ENCODE data around the gene AQR. TPM values are rescaled to one million over a fixed set of nuclear protein-coding genes. Genes with fewer than 3 reads are reported as not detected.
"Not testable (repeated sequence)": the region's sequence is repeated elsewhere in the genome, so short reads cannot be mapped to it uniquely, and the experiment has no call there.

AQR gene
- total RNA-seq, 5 donors from 2014 or later (not counting 1 experiment from before 2014, with no cell fraction given) = 35.3 to 48.6 (median 36.3) TPM

GRCh38 chr15:34973512-34973911, 4.0 kb upstream of the AQR start:
- peak overlapping the region; percentile 4 to 22 for H3K27ac Mint-ChIP-seq

GRCh38 chr15:34970098-34970643, 629 bp upstream of the AQR start:
- H3K36me3 Mint-ChIP-seq = peaks cover 14% of the 10 kb centered on the region
- H3K4me3 Mint-ChIP-seq = peak overlapping the region; percentile 99 to 100 (median 100)
- H3K9me3 ChIP-seq; DNase-seq; H3K36me3 ChIP-seq (ENCODE audit: control insufficient read depth in 2 of 2, extremely low read depth in 1 of 2, insufficient read depth in 1 of 2, low read length in 1 of 2); H3K27ac ChIP-seq (ENCODE audit: low read length); H3K27me3 Mint-ChIP-seq; H3K9me3 Mint-ChIP-seq; H3K27me3 ChIP-seq (replicated peaks in 1 of 2; ENCODE audit: control insufficient read depth in 2 of 2, extremely low read depth in 1 of 2, insufficient read depth in 2 of 2, low read length in 1 of 2): not testable (repeated sequence)
- Histone ChIP-seq H3K4me3 (ENCODE audit: control insufficient read depth in 1 of 2, extremely low read depth in 1 of 2, low read length in 1 of 2) (peak overlapping the region; percentile 94 to 97), H3K4me1 (ENCODE audit: control insufficient read depth in 1 of 2, extremely low read depth in 1 of 2, insufficient read depth in 2 of 2, low read length in 2 of 2) (peaks cover 9 to 27% of the 10 kb centered on the region in 2 experiments)
- WGBS (ENCODE audit: insufficient coverage) = 83% methylated on average over 4 of the region's 21 CpGs
- H3K4me1 Mint-ChIP-seq = peaks cover 41 to 49% (median 44%) of the 10 kb centered on the region in 3 donors
- H3K27ac Mint-ChIP-seq = peak overlapping the region in 1 of 2 donors; percentile 97
- POLR2A ChIA-PET = interaction anchor here (1.0 to 1.5 kb wide), 3 partner anchors 16 to 18 kb away, joined by 4 to 23 read pairs (median 6); partner anchors contain the start of gene ZNF770 (in 2 of the 2)
- CTCF ChIA-PET = interaction anchor here (1.0 to 2.3 kb wide), 6 partner anchors 13 to 24 kb away, joined by 3 to 65 read pairs (median 5); partner anchors contain the start of gene ZNF770 (in 1 of the 2)
- peak in 1 of 4 experiments; percentile 3 for ATAC-seq (replicated peaks in 1 of 4)

More at GRCh38 chr15:34973512-34973911, 4.0 kb upstream of the AQR start:
- Mint-ChIP-seq H3K27me3 (no peaks in the 10 kb centered on the region), H3K4me1 (peaks cover 15 to 16% (median 15%) of the 10 kb centered on the region in 3 donors), H3K4me3 (no peak overlapping the region), H3K9me3 (no peaks in the 10 kb centered on the region), H3K36me3 (peaks cover 4% of the 10 kb centered on the region)
- H3K4me3 ChIP-seq (ENCODE audit: control insufficient read depth in 1 of 2, extremely low read depth in 1 of 2, low read length in 1 of 2) = no peak overlapping the region
- H3K27me3 ChIP-seq (replicated peaks in 1 of 2; ENCODE audit: control insufficient read depth in 2 of 2, extremely low read depth in 1 of 2, insufficient read depth in 2 of 2, low read length in 1 of 2) = no peaks in the 10 kb centered on the region
- H3K27ac ChIP-seq (ENCODE audit: low read length) = no peak overlapping the region
- POLR2A ChIA-PET = no interaction called here
- 100% methylated on average over 1 of the region's 2 CpGs for WGBS (ENCODE audit: insufficient coverage)
- H3K9me3 ChIP-seq = no peaks in the 10 kb centered on the region
- DNase-seq (no peak), ATAC-seq (replicated peaks in 1 of 4) (no peak)
- H3K4me1 ChIP-seq (ENCODE audit: control insufficient read depth in 1 of 2, extremely low read depth in 1 of 2, insufficient read depth in 2 of 2, low read length in 2 of 2) = peaks cover 6 to 14% of the 10 kb centered on the region in 2 experiments
- no peaks in the 10 kb centered on the region for H3K36me3 ChIP-seq (ENCODE audit: control insufficient read depth in 2 of 2, extremely low read depth in 1 of 2, insufficient read depth in 1 of 2, low read length in 1 of 2)
- CTCF ChIA-PET = no interaction called here

GRCh38 chr15:34964277-34964676, 5.3 kb downstream of the AQR start:
- peak overlapping the region in 1 of 2 donors; percentile 3 for H3K27ac Mint-ChIP-seq
- CTCF ChIA-PET = no interaction called here

GRCh38 chr15:34953851-34954250, 15.7 kb downstream of the AQR start:
- H3K4me3 Mint-ChIP-seq = no peak overlapping the region
- ChIA-PET POLR2A (interaction anchor here in 1 of 2 donors (0.7 kb wide), 1 partner anchor 10 kb away, joined by 4 read pairs; no protein-coding TSS in a partner anchor), CTCF (interaction anchor here in 1 of 2 donors (0.6 kb wide), 1 partner anchor 14 kb away, joined by 4 read pairs; no protein-coding TSS in a partner anchor)
- DNase-seq (no peak), ATAC-seq (replicated peaks in 1 of 4) (no peak)
- no peaks in the 10 kb centered on the region for H3K27me3 Mint-ChIP-seq
- 94% methylated on average over 4 of the region's 8 CpGs for WGBS (ENCODE audit: insufficient coverage)
- no peaks in the 10 kb centered on the region for H3K4me1 ChIP-seq (ENCODE audit: control insufficient read depth in 1 of 2, extremely low read depth in 1 of 2, insufficient read depth in 2 of 2, low read length in 2 of 2)
- H3K27ac Mint-ChIP-seq = no peak overlapping the region
- H3K27me3 ChIP-seq (replicated peaks in 1 of 2; ENCODE audit: control insufficient read depth in 2 of 2, extremely low read depth in 1 of 2, insufficient read depth in 2 of 2, low read length in 1 of 2) = no peaks in the 10 kb centered on the region
- H3K9me3 ChIP-seq = no peaks in the 10 kb centered on the region
- H3K9me3 Mint-ChIP-seq = no peaks in the 10 kb centered on the region
- H3K4me1 Mint-ChIP-seq = peaks cover 4 to 14% (median 9%) of the 10 kb centered on the region in 3 donors
- H3K27ac ChIP-seq (ENCODE audit: low read length) = no peak overlapping the region
- peaks cover 4 to 28% of the 10 kb centered on the region in 2 donors for H3K36me3 ChIP-seq (ENCODE audit: control insufficient read depth in 2 of 2, extremely low read depth in 1 of 2, insufficient read depth in 1 of 2, low read length in 1 of 2)
- peaks cover 19% of the 10 kb centered on the region for H3K36me3 Mint-ChIP-seq
- H3K4me3 ChIP-seq (ENCODE audit: control insufficient read depth in 1 of 2, extremely low read depth in 1 of 2, low read length in 1 of 2) = no peak overlapping the region

More at GRCh38 chr15:34964277-34964676, 5.3 kb downstream of the AQR start:
- no peaks in the 10 kb centered on the region for H3K9me3 ChIP-seq
- peaks cover 6 to 40% of the 10 kb centered on the region in 2 donors for H3K36me3 ChIP-seq (ENCODE audit: control insufficient read depth in 2 of 2, extremely low read depth in 1 of 2, insufficient read depth in 1 of 2, low read length in 1 of 2)
- peaks cover 58 to 66% (median 63%) of the 10 kb centered on the region in 3 donors for H3K4me1 Mint-ChIP-seq
- ATAC-seq (replicated peaks in 1 of 4) (no peak), DNase-seq (no peak)
- no peaks in the 10 kb centered on the region for H3K9me3 Mint-ChIP-seq
- H3K36me3 Mint-ChIP-seq = peaks cover 31% of the 10 kb centered on the region
- no peak overlapping the region for H3K4me3 ChIP-seq (ENCODE audit: control insufficient read depth in 1 of 2, extremely low read depth in 1 of 2, low read length in 1 of 2)
- POLR2A ChIA-PET = no interaction called here
- no peaks in the 10 kb centered on the region for H3K27me3 Mint-ChIP-seq
- H3K4me1 ChIP-seq (ENCODE audit: control insufficient read depth in 1 of 2, extremely low read depth in 1 of 2, insufficient read depth in 2 of 2, low read length in 2 of 2) = peaks cover 9 to 22% of the 10 kb centered on the region in 2 experiments
- H3K4me3 Mint-ChIP-seq = no peak overlapping the region
- 86% methylated on average over 2 of the region's 2 CpGs for WGBS (ENCODE audit: insufficient coverage)
- H3K27me3 ChIP-seq (replicated peaks in 1 of 2; ENCODE audit: control insufficient read depth in 2 of 2, extremely low read depth in 1 of 2, insufficient read depth in 2 of 2, low read length in 1 of 2) = no peaks in the 10 kb centered on the region
- no peak overlapping the region for H3K27ac ChIP-seq (ENCODE audit: low read length)

GRCh38 chr15:34952481-34952880, 17.1 kb downstream of the AQR start:
- H3K4me1 Mint-ChIP-seq = peaks cover 4 to 12% (median 7%) of the 10 kb centered on the region in 3 donors
- H3K27me3 Mint-ChIP-seq = no peaks in the 10 kb centered on the region
- H3K36me3 Mint-ChIP-seq = peaks cover 28% of the 10 kb centered on the region
- ChIA-PET POLR2A (no interaction called here), CTCF (interaction anchor here in 1 of 2 donors (1.6 kb wide), 1 partner anchor 17 kb away, joined by 6 read pairs; the partner anchor contains the start of gene AQR)
- Histone ChIP-seq H3K4me1 (ENCODE audit: control insufficient read depth in 1 of 2, extremely low read depth in 1 of 2, insufficient read depth in 2 of 2, low read length in 2 of 2) (no peaks in the 10 kb centered on the region), H3K4me3 (ENCODE audit: control insufficient read depth in 1 of 2, extremely low read depth in 1 of 2, low read length in 1 of 2) (no peak overlapping the region), H3K27ac (ENCODE audit: low read length) (no peak overlapping the region), H3K27me3 (replicated peaks in 1 of 2; ENCODE audit: control insufficient read depth in 2 of 2, extremely low read depth in 1 of 2, insufficient read depth in 2 of 2, low read length in 1 of 2) (no peaks in the 10 kb centered on the region), H3K9me3 (no peaks in the 10 kb centered on the region), H3K36me3 (ENCODE audit: control insufficient read depth in 2 of 2, extremely low read depth in 1 of 2, insufficient read depth in 1 of 2, low read length in 1 of 2) (peaks cover 4 to 34% of the 10 kb centered on the region in 2 donors)
- DNase-seq = no peak
- no peaks in the 10 kb centered on the region for H3K9me3 Mint-ChIP-seq
- no peak overlapping the region for H3K27ac Mint-ChIP-seq
- ATAC-seq (replicated peaks in 1 of 4) = no peak
- H3K4me3 Mint-ChIP-seq = no peak overlapping the region

GRCh38 chr15:34951993-34952392, 17.5 kb downstream of the AQR start:
- Mint-ChIP-seq H3K27ac (no peak overlapping the region), H3K36me3 (peaks cover 29% of the 10 kb centered on the region), H3K27me3 (no peaks in the 10 kb centered on the region), H3K4me1 (peaks cover 4 to 12% (median 7%) of the 10 kb centered on the region in 3 donors), H3K9me3 (no peaks in the 10 kb centered on the region), H3K4me3 (no peak overlapping the region)
- POLR2A ChIA-PET = no interaction called here
- H3K36me3 ChIP-seq (ENCODE audit: control insufficient read depth in 2 of 2, extremely low read depth in 1 of 2, insufficient read depth in 1 of 2, low read length in 1 of 2) = peaks cover 4 to 35% of the 10 kb centered on the region in 2 donors
- H3K27ac ChIP-seq (ENCODE audit: low read length) = no peak overlapping the region
- no peaks in the 10 kb centered on the region for H3K27me3 ChIP-seq (replicated peaks in 1 of 2; ENCODE audit: control insufficient read depth in 2 of 2, extremely low read depth in 1 of 2, insufficient read depth in 2 of 2, low read length in 1 of 2)
- no peaks in the 10 kb centered on the region for H3K4me1 ChIP-seq (ENCODE audit: control insufficient read depth in 1 of 2, extremely low read depth in 1 of 2, insufficient read depth in 2 of 2, low read length in 2 of 2)
- H3K4me3 ChIP-seq (ENCODE audit: control insufficient read depth in 1 of 2, extremely low read depth in 1 of 2, low read length in 1 of 2) = no peak overlapping the region
- no CpG with 5 or more reads among the region's 1 CpG for WGBS (ENCODE audit: insufficient coverage)
- ATAC-seq (replicated peaks in 1 of 4) = no peak
- no peaks in the 10 kb centered on the region for H3K9me3 ChIP-seq
- CTCF ChIA-PET = interaction anchor here in 1 of 2 donors (1.6 kb wide), 1 partner anchor 17 kb away, joined by 6 read pairs; the partner anchor contains the start of gene AQR
- DNase-seq = no peak

Measured in T-cell (primary cell).